ENCODE data around the gene TBC1D1.

The TBC1D1 gene

GRCh38 chr4:38109370-38109769, 218.5 kb downstream of the TBC1D1 start:
- no peak for DNase-seq

GRCh38 chr4:38109896-38110295, 219.0 kb downstream of the TBC1D1 start:
- DNase-seq: no peak

GRCh38 chr4:38111024-38111423, 220.1 kb downstream of the TBC1D1 start:
- DNase-seq: no peak

GRCh38 chr4:38111717-38112116, 220.8 kb downstream of the TBC1D1 start:
- no peak for DNase-seq

- no peak for DNase-seq
Measured at GRCh38 chr4:38113132-38113531, 222.2 kb downstream of the TBC1D1 start.

- no peak for DNase-seq
Measured at GRCh38 chr4:38113551-38113950, 222.7 kb downstream of the TBC1D1 start.

GRCh38 chr4:38114386-38115150, 223.7 kb downstream of the TBC1D1 start:
- no peak for DNase-seq

- no peak for DNase-seq
Measured at GRCh38 chr4:38115601-38116000, 224.7 kb downstream of the TBC1D1 start.

GRCh38 chr4:38117591-38117990, 226.7 kb downstream of the TBC1D1 start:
- DNase-seq: no peak

- no peak for DNase-seq
Measured at GRCh38 chr4:38119668-38120385, 228.9 kb downstream of the TBC1D1 start.

GRCh38 chr4:38120772-38121171, 229.9 kb downstream of the TBC1D1 start:
- no peak for DNase-seq

GRCh38 chr4:38122060-38122459, 231.2 kb downstream of the TBC1D1 start:
- no peak for DNase-seq

GRCh38 chr4:38123555-38123954, 232.7 kb downstream of the TBC1D1 start:
- no peak for DNase-seq

- no peak for DNase-seq
Measured at GRCh38 chr4:38124961-38125360, 234.1 kb downstream of the TBC1D1 start.

- no peak for DNase-seq
Measured at GRCh38 chr4:38125816-38126215, 234.9 kb downstream of the TBC1D1 start.

- DNase-seq: no peak
Measured at GRCh38 chr4:38128478-38129459, 237.9 kb downstream of the TBC1D1 start.

GRCh38 chr4:38129460-38130227, 238.8 kb downstream of the TBC1D1 start:
- no peak for DNase-seq

GRCh38 chr4:38130884-38131283, 240.0 kb downstream of the TBC1D1 start:
- no peak for DNase-seq

GRCh38 chr4:38131371-38132091, 240.6 kb downstream of the TBC1D1 start:
- DNase-seq: no peak

GRCh38 chr4:38132107-38132673, 241.3 kb downstream of the TBC1D1 start:
- DNase-seq: no peak

All from DMS79 (cell line).